Breast epithelium (tissue), 4 donors: ENCODE data around the gene UBE2L3. TPM values are rescaled to one million over a fixed set of nuclear protein-coding genes. Genes with fewer than 3 reads are reported as not detected.

ENCODE experiments used
- DNase-seq, 2 donors: peaks; one replicate each; pipeline ENCODE4 v3.0.0-alpha.2; 2019; ENCODE audit warnings: low spot score in 2 of 2
- H3K27ac ChIP-seq, 2 donors: fragments of 200-600 bp; sonication (generic) in 1 of 2; one replicate each; pipeline ENCODE4 v1.5.1; 2016 to 2019; ENCODE audit warnings: mild to moderate bottlenecking in 1 of 2
- H3K27me3 ChIP-seq, 2 donors: fragments of 200-600 bp; sonication (generic) in 1 of 2; one replicate each; pipeline versions ENCODE4 v1.5.1 to v1.6.0; 2017 to 2019; ENCODE audit warnings: control low read depth in 1 of 2, mild to moderate bottlenecking in 1 of 2
- H3K36me3 ChIP-seq: fragments of 200-600 bp; one replicate; pipeline ENCODE4 v1.5.1; 2019
- H3K4me1 ChIP-seq, 2 donors: fragments of 200-600 bp; sonication (generic); one replicate each; pipeline ENCODE4 v1.5.1; 2016 to 2019; ENCODE audit warnings: control low read depth in 1 of 2
- H3K4me3 ChIP-seq, 3 donors: fragments of 200-600 bp; sonication (generic); 1 replicate in 2 of 3; 2 replicates in 1 of 3; pipeline ENCODE4 v1.5.1; 2016 to 2019; ENCODE audit warnings: mild to moderate bottlenecking in 3 of 3, moderate library complexity in 2 of 3
- H3K9me3 ChIP-seq, 2 donors: fragments of 200-600 bp; sonication (generic) in 1 of 2; one replicate each; pipeline ENCODE4 v1.5.1; 2016 to 2019; ENCODE audit warnings: control low read depth in 1 of 2
- CTCF ChIP-seq, 3 donors: fragments of 450-650 bp; IDR thresholded peaks; one replicate each; pipeline ENCODE4 v1.5.1; 2016 to 2017; ENCODE audit warnings: antibody characterized with exemption in 3 of 3, mild to moderate bottlenecking in 3 of 3, moderate library complexity in 3 of 3
- POLR2A ChIP-seq: fragments of 450-650 bp; IDR thresholded peaks from one replicate; pipeline ENCODE4 v1.6.1; 2016; ENCODE audit warnings: antibody characterized with exemption, mild to moderate bottlenecking, moderate library complexity
- POLR2AphosphoS5 ChIP-seq, 3 donors: sonication (generic); formaldehyde crosslinking; IDR thresholded peaks; one replicate each; pipeline ENCODE4 v1.6.1; 2017; ENCODE audit warnings: antibody characterized with exemption in 3 of 3
- intact Hi-C: fragments of 100-400 bp; cut with DNase I; formaldehyde crosslinking; loops from one replicate; pipeline ENCODE4 v1.15.1; 2023; ENCODE audit warnings: low total_unique reads
- total RNA-seq, 3 donors: library from RNA; depleted of rRNA; stranded (reverse); fragments of >200 nt; gene quantifications; one replicate each; pipeline ENCODE4 v1.1.0, GENCODE V29; 2016

UBE2L3 gene
- total RNA-seq, 3 donors from 2014 or later = 34.1 to 40.8 (median 38.3) TPM

GRCh38 chr22:21632931-21633330 lies 65.4 kb downstream of the UBE2L3 start:
- no peak overlapping the region for H3K4me3 ChIP-seq
- no peak overlapping the region for H3K27ac ChIP-seq
- H3K4me1 ChIP-seq = peaks cover 0 to 8% of the 10 kb centered on the region in 2 donors
- TF ChIP-seq CTCF (IDR thresholded peaks at IDR 0.05) (no peak), POLR2A (no peak), POLR2AphosphoS5 (IDR thresholded peaks at IDR 0.05) (no peak)
- H3K36me3 ChIP-seq = no peaks in the 10 kb centered on the region
- no peaks in the 10 kb centered on the region for H3K27me3 ChIP-seq
- no peaks in the 10 kb centered on the region for H3K9me3 ChIP-seq
- no peak for DNase-seq
- intact Hi-C loops = no loop called here

GRCh38 chr22:21633481-21633880 lies 66.0 kb downstream of the UBE2L3 start:
- Histone ChIP-seq H3K27me3 (no peaks in the 10 kb centered on the region), H3K27ac (no peak overlapping the region), H3K4me1 (peaks cover 0 to 8% of the 10 kb centered on the region in 2 donors), H3K36me3 (no peaks in the 10 kb centered on the region), H3K4me3 (no peak overlapping the region), H3K9me3 (no peaks in the 10 kb centered on the region)
- intact Hi-C loops = no loop called here
- DNase-seq = no peak
- TF ChIP-seq POLR2A = no peak
- TF ChIP-seq POLR2AphosphoS5 (IDR thresholded peaks at IDR 0.05) = no peak

- Histone ChIP-seq H3K4me3 (no peak overlapping the region), H3K36me3 (no peaks in the 10 kb centered on the region), H3K4me1 (peaks cover 0 to 2% of the 10 kb centered on the region in 2 donors), H3K27me3 (no peaks in the 10 kb centered on the region), H3K9me3 (no peaks in the 10 kb centered on the region), H3K27ac (no peak overlapping the region)
- TF ChIP-seq POLR2A (no peak), CTCF (IDR thresholded peaks at IDR 0.05) (no peak), POLR2AphosphoS5 (IDR thresholded peaks at IDR 0.05) (no peak)
- intact Hi-C loops = no loop called here
- no peak for DNase-seq
These were observed 66.6 kb downstream of the UBE2L3 start for GRCh38 chr22:21634081-21634480.

GRCh38 chr22:21634844-21635243 lies 67.3 kb downstream of the UBE2L3 start:
- no peak for TF ChIP-seq POLR2AphosphoS5 (IDR thresholded peaks at IDR 0.05)
- no peak for TF ChIP-seq CTCF (IDR thresholded peaks at IDR 0.05)
- TF ChIP-seq POLR2A = no peak
- no peak overlapping the region for H3K4me3 ChIP-seq
- no peak for DNase-seq
- no peaks in the 10 kb centered on the region for H3K27me3 ChIP-seq
- H3K9me3 ChIP-seq = no peaks in the 10 kb centered on the region
- H3K36me3 ChIP-seq = no peaks in the 10 kb centered on the region
- no peak overlapping the region for H3K27ac ChIP-seq
- H3K4me1 ChIP-seq = no peaks in the 10 kb centered on the region
- intact Hi-C loops = no loop called here

- intact Hi-C loops = no loop called here
- no peak overlapping the region for H3K4me3 ChIP-seq
- DNase-seq = no peak
- H3K4me1 ChIP-seq = no peaks in the 10 kb centered on the region
- H3K36me3 ChIP-seq = no peaks in the 10 kb centered on the region
- H3K27ac ChIP-seq = no peak overlapping the region
- no peaks in the 10 kb centered on the region for H3K9me3 ChIP-seq
- TF ChIP-seq CTCF (IDR thresholded peaks at IDR 0.05) (no peak), POLR2A (no peak), POLR2AphosphoS5 (IDR thresholded peaks at IDR 0.05) (no peak)
- no peaks in the 10 kb centered on the region for H3K27me3 ChIP-seq
These were observed 68.4 kb downstream of the UBE2L3 start for GRCh38 chr22:21635771-21636510.
